Bone marrow (tissue), 2 donors: ENCODE data around the gene SLC28A2.
"Not testable (repeated sequence)": the region's sequence is repeated elsewhere in the genome, so short reads cannot be mapped to it uniquely, and the experiment has no call there.

Source experiments
- DNase-seq, 2 donors: peaks; one replicate each; lab custom pipeline; 2025; lab: John Stamatoyannopoulos, UW

SLC28A2 gene

GRCh38 chr15:45251888-45252287 lies at the start of gene SLC28A2:
SLC28A2 (plus strand) TSS chr15:45252234; CDS start chr15:45253216, 982 bp downstream.
- DNase-seq: no peak

- no peak for DNase-seq
Observed at GRCh38 chr15:45203182-45203581, 48.9 kb upstream of the SLC28A2 start.

- peak in 1 of 2 donors; percentile 58 for DNase-seq
Observed at GRCh38 chr15:45205192-45205591, 46.8 kb upstream of the SLC28A2 start.

- DNase-seq: no peak
Observed at GRCh38 chr15:45212493-45212892, 39.5 kb upstream of the SLC28A2 start.

GRCh38 chr15:45221053-45221599 lies 30.9 kb upstream of the SLC28A2 start:
- no peak for DNase-seq

GRCh38 chr15:45221967-45222366 lies 30.1 kb upstream of the SLC28A2 start:
- DNase-seq: no peak

GRCh38 chr15:45224621-45225217 lies 27.3 kb upstream of the SLC28A2 start:
- DNase-seq: no peak

GRCh38 chr15:45225506-45226273 lies 26.3 kb upstream of the SLC28A2 start:
- no peak for DNase-seq

- DNase-seq: no peak
Observed at GRCh38 chr15:45228931-45229330, 23.1 kb upstream of the SLC28A2 start.

- no peak for DNase-seq
Observed at GRCh38 chr15:45230245-45230965, 21.6 kb upstream of the SLC28A2 start.

- no peak for DNase-seq
Observed at GRCh38 chr15:45231132-45231531, 20.9 kb upstream of the SLC28A2 start.

- no peak for DNase-seq
Observed at GRCh38 chr15:45231864-45232562, 20.0 kb upstream of the SLC28A2 start.

- DNase-seq: no peak
Observed at GRCh38 chr15:45234562-45235235, 17.3 kb upstream of the SLC28A2 start.

- DNase-seq: not testable (repeated sequence)
Observed at GRCh38 chr15:45236806-45237205, 15.2 kb upstream of the SLC28A2 start.

- DNase-seq: no peak
Observed at GRCh38 chr15:45242289-45242688, 9.7 kb upstream of the SLC28A2 start.

- DNase-seq: no peak
Observed at GRCh38 chr15:45249125-45249780, 2.8 kb upstream of the SLC28A2 start.

- DNase-seq: no peak
Observed at GRCh38 chr15:45253330-45253729, 1.3 kb downstream of the SLC28A2 start.

- no peak for DNase-seq
Observed at GRCh38 chr15:45254405-45254804, 2.4 kb downstream of the SLC28A2 start.

- not testable (repeated sequence) for DNase-seq
Observed at GRCh38 chr15:45254824-45255223, 2.8 kb downstream of the SLC28A2 start.

GRCh38 chr15:45259796-45260195 lies 7.8 kb downstream of the SLC28A2 start:
- DNase-seq: no peak

GRCh38 chr15:45262906-45263461 lies 10.9 kb downstream of the SLC28A2 start:
- no peak for DNase-seq
